K562 (cell line): Measurements from ENCODE around the gene ORC1. TPM values are rescaled to one million over a fixed set of nuclear protein-coding genes. Genes with fewer than 3 reads are reported as not detected.

Experiments used
- ATF1 ChIP-seq, 2 experiments: fragments of 450-650 bp in 1 of 2; IDR thresholded peaks; 2 replicates each; pipeline ENCODE4 v1.6.1; 2016; ENCODE audit warnings: missing compliant biosample characterization in 1 of 2, missing genetic modification characterization in 1 of 2
- E2F8 ChIP-seq: fragments of 450-650 bp; IDR thresholded peaks from 2 replicates; pipeline ENCODE4 v1.7.1; 2018; ENCODE audit warnings: mild to moderate bottlenecking, low read depth; ENCODE audit not compliant: partially characterized antibody
- EHMT2 ChIP-seq: fragments of 450-650 bp; IDR thresholded peaks from 2 replicates; pipeline ENCODE4 v1.6.1; 2018; ENCODE audit warnings: antibody characterized with exemption
- GATA2 ChIP-seq: sonication (generic); formaldehyde crosslinking; IDR thresholded peaks from 2 replicates; pipeline ENCODE4 v1.4.0; 2020; ENCODE audit warnings: mild to moderate bottlenecking, missing genetic modification reagents
- NBN ChIP-seq: fragments of 450-650 bp; IDR thresholded peaks from 2 replicates; pipeline ENCODE4 v1.6.1; 2016; ENCODE audit warnings: low read depth, mild to moderate bottlenecking
- NCOA1 ChIP-seq: fragments of 450-650 bp; IDR thresholded peaks from 2 replicates; pipeline ENCODE4 v1.6.1; 2016; ENCODE audit warnings: low read depth
- PTTG1 ChIP-seq: fragments of 450-650 bp; IDR thresholded peaks from 2 replicates; pipeline ENCODE4 v1.6.1; 2016; ENCODE audit warnings: low read depth, mild to moderate bottlenecking, missing genetic modification characterization, missing compliant biosample characterization
- RERE ChIP-seq: sonication (generic); formaldehyde crosslinking; IDR thresholded peaks from 2 replicates; pipeline ENCODE4 v1.8.0; 2023; ENCODE audit warnings: missing genetic modification reagents, mild to moderate bottlenecking, borderline replicate concordance
- ZBTB1 ChIP-seq: sonication (generic); formaldehyde crosslinking; IDR thresholded peaks from 2 replicates; pipeline ENCODE4 v1.8.1; 2023; ENCODE audit warnings: missing genetic modification reagents, low read depth, mild to moderate bottlenecking, borderline replicate concordance
- ZNF589 ChIP-seq: fragments of 200-800 bp; sonication (Bioruptor generic); IDR thresholded peaks from 2 replicates; pipeline ENCODE4 v1.6.1; 2016; ENCODE audit warnings: low read depth, missing genetic modification characterization, missing compliant biosample characterization
- ZNF668 ChIP-seq: fragments of 250-450 bp; sonication (Bioruptor Pico); IDR thresholded peaks from 2 replicates; pipeline ENCODE4 v1.8.0; 2022; ENCODE audit warnings: mild to moderate bottlenecking, inconsistent platforms
- polyA plus RNA-seq, 8 experiments: library from polyadenylated mRNA; depleted of rRNA in 4 of 8; stranded (reverse) in 5 of 8; unstranded in 3 of 8; fragments of >200 nt; fragmentation: Nextera tagmentation in 2 of 8; fragmentation: Illumina TruSeq in 1 of 8; extraction: Ambion mirVana in 2 of 8; extraction: Trizol in 1 of 8; gene quantifications; 2 replicates each; pipeline versions ENCODE4 v1.2.1 to v1.2.3, GENCODE V29; 2011 to 2014; ENCODE audit warnings: inconsistent platforms in 1 of 8, missing spikeins in 1 of 8
- total RNA-seq, 7 experiments: library from RNA; depleted of rRNA in 6 of 7; stranded (reverse); fragments of >200 nt in 6 of 7; fragmentation: Illumina TruSeq in 2 of 7; extraction: Trizol in 2 of 7; gene quantifications; 2 replicates each; pipeline versions ENCODE4 v1.2.1 to v1.2.3, GENCODE V29; 2011 to 2021; ENCODE audit warnings: low replicate concordance in 1 of 7

The ORC1 gene
- total and polyA plus RNA-seq, 9 of the 15 experiments (the other 6 are each of a cell fraction or from before 2014, with no cell fraction given): 26.4 to 91.6 (median 69.7) TPM

- TF ChIP-seq RERE: no peak
- TF ChIP-seq GATA2 (CRISPR knock-in tag): peak; percentile 43; the same call in 1 of the 2 replicates
- no peak; the same call in 1 of the 2 replicates for TF ChIP-seq ZNF589 (CRISPR knock-in tag)
- TF ChIP-seq EHMT2: no peak
- no peak for TF ChIP-seq E2F8
- no peak for TF ChIP-seq ZBTB1 (CRISPR knock-in tag)
- TF ChIP-seq ATF1 (CRISPR knock-in tag; IDR thresholded peaks at IDR 0.05): no peak
- TF ChIP-seq ATF1 (tag; IDR thresholded peaks at IDR 0.05): no peak
- no peak for TF ChIP-seq PTTG1
- no peak for TF ChIP-seq ZNF668 (CRISPR knock-in tag)
- no peak for TF ChIP-seq NCOA1
- TF ChIP-seq NBN: no peak
Observed at GRCh38 chr1:52424231-52424636, 20.0 kb upstream of the ORC1 start (continued).
